HG02970 (cell line): ENCODE results near the gene DLL1.

ENCODE experiments used
- ATAC-seq: cut with Tn5 transposase; IDR thresholded peaks from one replicate; pipeline ENCODE4 v1.9.1; 2021; ENCODE audit warnings: mild to moderate bottlenecking, moderate library complexity, moderate number of reproducible peaks; ENCODE audit not compliant: unreplicated experiment, low FRiP score

The DLL1 gene

GRCh38 chr6:170295510-170296422 is 4.9 kb upstream of the DLL1 start:
- ATAC-seq = no peak

- no peak for ATAC-seq
Measured at GRCh38 chr6:170294813-170295509, 4.1 kb upstream of the DLL1 start.

GRCh38 chr6:170294298-170294730 is 3.4 kb upstream of the DLL1 start:
- no peak for ATAC-seq

GRCh38 chr6:170293341-170294231 is 2.7 kb upstream of the DLL1 start:
- no peak for ATAC-seq

- ATAC-seq = no peak
Measured at GRCh38 chr6:170292407-170293158, 1.7 kb upstream of the DLL1 start.

- ATAC-seq = no peak
Measured at GRCh38 chr6:170292111-170292406, 1.2 kb upstream of the DLL1 start.

GRCh38 chr6:170291271-170292110 is 613 bp upstream of the DLL1 start:
- ATAC-seq = no peak

GRCh38 chr6:170289951-170290295 is 955 bp downstream of the DLL1 start:
- ATAC-seq = no peak

- no peak for ATAC-seq
Measured at GRCh38 chr6:170289180-170289931, 1.5 kb downstream of the DLL1 start.

- no peak for ATAC-seq
Measured at GRCh38 chr6:170288852-170289179, 2.1 kb downstream of the DLL1 start.

GRCh38 chr6:170288091-170288631 is 2.7 kb downstream of the DLL1 start:
- ATAC-seq = no peak

GRCh38 chr6:170287371-170287876 is 3.5 kb downstream of the DLL1 start:
- no peak for ATAC-seq

GRCh38 chr6:170286934-170287265 is 4.0 kb downstream of the DLL1 start:
- ATAC-seq = no peak

- no peak for ATAC-seq
Measured at GRCh38 chr6:170286246-170286933, 4.5 kb downstream of the DLL1 start.

- no peak for ATAC-seq
Measured at GRCh38 chr6:170285482-170285881, 5.4 kb downstream of the DLL1 start.

- ATAC-seq = no peak
Measured at GRCh38 chr6:170284866-170285469, 5.9 kb downstream of the DLL1 start.

GRCh38 chr6:170284126-170284773 is 6.6 kb downstream of the DLL1 start:
- ATAC-seq = no peak
